ENCODE measurements around the gene PWWP2B.

GRCh38 chr10:132407846-132408278 lies 10.9 kb downstream of the PWWP2B start:
- no peak for TF ChIP-seq CTCF (conservative IDR thresholded peaks at IDR 0.05; ENCODE audit: low read depth in 2 of 2)
- no peak for TF ChIP-seq EZH2 (IDR thresholded peaks at IDR 0.05; ENCODE audit: low read depth, unreplicated experiment)
- peak; percentile 51; the same call in 1 of the 2 replicates for TF ChIP-seq CREB1 (CRISPR knock-in tag; IDR thresholded peaks at IDR 0.05; ENCODE audit: low read depth)
